RWPE1 (cell line): ENCODE data around the gene RDM1.

Experiments used
- CTCF ChIA-PET: fragments of 350-600 bp; sonication (Branson Sonifier 250); formaldehyde crosslinking; extraction: SDS; loops from one replicate; lab custom pipeline; 2021; lab: Yijun Ruan, JAX
- POLR2A ChIA-PET: fragments of 400-600 bp; formaldehyde crosslinking; extraction: SDS; loops from one replicate; lab custom pipeline; 2020; ENCODE audit warnings: antibody characterized with exemption; ENCODE audit not compliant: low non-redundant PET; lab: Yijun Ruan, JAX
- DNase-seq: peaks from one replicate; pipeline ENCODE4 v3.0.0; 2012; ENCODE audit warnings: low spot score
- H3K27ac ChIP-seq: fragments of 450-650 bp; 2 replicates; pipeline ENCODE4 v1.5.1; 2017
- CTCF ChIP-seq: fragments of 450-650 bp; conservative IDR thresholded peaks from 2 replicates; pipeline ENCODE4 v1.5.1; 2017; ENCODE audit warnings: low read depth, mild to moderate bottlenecking

The RDM1 gene

GRCh38 chr17:35870906-35871819 lies 59.4 kb downstream of the RDM1 start:
- POLR2A ChIA-PET = interaction anchor here (1.2 kb wide), 1 partner anchor 14 kb away, joined by 3 read pairs; no protein-coding TSS in a partner anchor
- TF ChIP-seq CTCF = no peak
- DNase-seq = no peak
- CTCF ChIA-PET = no interaction called here
- no peak overlapping the region for H3K27ac ChIP-seq

GRCh38 chr17:35868737-35869136 lies 61.8 kb downstream of the RDM1 start, which contains the start of gene HEATR9:
Gene HEATR9 (minus strand): TSS chr17:35868891. CDS start chr17:35868742, 149 bp downstream.
- CTCF ChIA-PET = no interaction called here
- no peak for TF ChIP-seq CTCF
- no peak for DNase-seq
- no peak within 1 kb of the TSS for H3K27ac ChIP-seq
- POLR2A ChIA-PET = no interaction called here
